Measurements from ENCODE around the gene GHRHR. TPM values are rescaled to one million over a fixed set of nuclear protein-coding genes. Genes with fewer than 3 reads are reported as not detected.

The GHRHR gene
- total and polyA plus RNA-seq, 10 of the 15 experiments (the other 5 are each of a cell fraction or from before 2014, with no cell fraction given) = not detected

- ATAC-seq (no peak), DNase-seq (ENCODE audit: low read depth, low spot score) (no peak), FAIRE-seq (no peak)
Measured at GRCh38 chr7:30969604-30969970, 5.8 kb downstream of the GHRHR start.

More at GRCh38 chr7:30969604-30969970, 5.8 kb downstream of the GHRHR start:
- Histone ChIP-seq H3K27ac (ENCODE audit: control insufficient read depth, insufficient read depth) (no peak overlapping the region), H3K4me2 (ENCODE audit: control insufficient read depth, insufficient read depth) (no peak overlapping the region), H3K79me2 (ENCODE audit: control insufficient read depth, insufficient read depth, low read length) (no peaks in the 10 kb centered on the region), H3K36me3 (ENCODE audit: control insufficient read depth in 2 of 2, insufficient read depth in 2 of 2, low read length in 1 of 2) (no peaks in the 10 kb centered on the region), H2AFZ (ENCODE audit: control insufficient read depth, low read depth, low read length) (no peak overlapping the region), H3K9me3 (replicated peaks; ENCODE audit: control insufficient read depth, insufficient read depth, low read length) (no peaks in the 10 kb centered on the region), H3K4me1 (ENCODE audit: control insufficient read depth, insufficient read depth, low read length) (peaks cover 7% of the 10 kb centered on the region), H3K9ac (ENCODE audit: control insufficient read depth, insufficient read depth, low read length) (no peak overlapping the region), H3K27me3 (replicated peaks in 1 of 2; ENCODE audit: control insufficient read depth in 2 of 2, insufficient read depth in 2 of 2, low read length in 1 of 2) (no peaks in the 10 kb centered on the region), H3K4me3 (no peak overlapping the region), H4K20me1 (ENCODE audit: control insufficient read depth, insufficient read depth) (no peaks in the 10 kb centered on the region)
- ChIA-PET RAD21 (ENCODE audit: unreplicated experiment) (no interaction called here), POLR2A (no interaction called here), SMC1A (ENCODE audit: uncharacterized antibody, unreplicated experiment) (interaction anchor here (1.0 to 1.6 kb wide), 2 partner anchors 12 to 30 kb away, joined by 3 to 8 read pairs; no protein-coding TSS in a partner anchor), CTCF (interaction anchor here (1.2 to 11.3 kb wide), 2 partner anchors 12 to 33 kb away, joined by 3 to 159 read pairs; no protein-coding TSS in a partner anchor)
- no TSS peak for BruUV-seq (replicated peaks)
- WGBS (ENCODE audit: insufficient coverage, insufficient replicate concordance, low lambda C conversion rate, missing lambda C conversion rate) = 40% methylated on average over 1 of the region's 1 CpG
- in situ Hi-C loops (cut with MboI) = no loop called here
- TF ChIP-seq ESRRA (IDR thresholded peaks at IDR 0.05; ENCODE audit: low read length) = no peak
- TF ChIP-seq, protein P1, sequence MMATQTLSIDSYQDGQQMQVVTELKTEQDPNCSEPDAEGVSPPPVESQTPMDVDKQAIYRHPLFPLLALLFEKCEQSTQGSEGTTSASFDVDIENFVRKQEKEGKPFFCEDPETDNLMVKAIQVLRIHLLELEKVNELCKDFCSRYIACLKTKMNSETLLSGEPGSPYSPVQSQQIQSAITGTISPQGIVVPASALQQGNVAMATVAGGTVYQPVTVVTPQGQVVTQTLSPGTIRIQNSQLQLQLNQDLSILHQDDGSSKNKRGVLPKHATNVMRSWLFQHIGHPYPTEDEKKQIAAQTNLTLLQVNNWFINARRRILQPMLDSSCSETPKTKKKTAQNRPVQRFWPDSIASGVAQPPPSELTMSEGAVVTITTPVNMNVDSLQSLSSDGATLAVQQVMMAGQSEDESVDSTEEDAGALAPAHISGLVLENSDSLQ (IDR thresholded peaks at IDR 0.05) = no peak
- no peak for TF ChIP-seq MEF2A (IDR thresholded peaks at IDR 0.05; ENCODE audit: insufficient read depth, low read depth, low read length)
- TF ChIP-seq STAT1 (conservative IDR thresholded peaks at IDR 0.05) = no peak
- no peak for TF ChIP-seq TCF7 (IDR thresholded peaks at IDR 0.05; ENCODE audit: borderline replicate concordance)
- TF ChIP-seq GATAD2B (conservative IDR thresholded peaks at IDR 0.05; ENCODE audit: low read depth) = no peak
- no peak for TF ChIP-seq MYC (IDR thresholded peaks at IDR 0.05; ENCODE audit: insufficient read depth, insufficient read length, insufficient replicate concordance, low read length, severe bottlenecking)
- TF ChIP-seq HCFC1 (IDR thresholded peaks at IDR 0.05; ENCODE audit: low read length) = no peak
- no peak for TF ChIP-seq ZZZ3 (IDR thresholded peaks at IDR 0.05; ENCODE audit: control insufficient read depth, insufficient read length, low read depth)
- TF ChIP-seq TARDBP (IDR thresholded peaks at IDR 0.05; ENCODE audit: borderline replicate concordance) = no peak
- TF ChIP-seq, protein P2, sequence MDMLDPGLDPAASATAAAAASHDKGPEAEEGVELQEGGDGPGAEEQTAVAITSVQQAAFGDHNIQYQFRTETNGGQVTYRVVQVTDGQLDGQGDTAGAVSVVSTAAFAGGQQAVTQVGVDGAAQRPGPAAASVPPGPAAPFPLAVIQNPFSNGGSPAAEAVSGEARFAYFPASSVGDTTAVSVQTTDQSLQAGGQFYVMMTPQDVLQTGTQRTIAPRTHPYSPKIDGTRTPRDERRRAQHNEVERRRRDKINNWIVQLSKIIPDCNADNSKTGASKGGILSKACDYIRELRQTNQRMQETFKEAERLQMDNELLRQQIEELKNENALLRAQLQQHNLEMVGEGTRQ (IDR thresholded peaks at IDR 0.05; ENCODE audit: borderline replicate concordance, low read depth, low read length) = no peak
- no peak for TF ChIP-seq TCF3 (IDR thresholded peaks at IDR 0.05; ENCODE audit: borderline replicate concordance, insufficient read depth, low read depth, low read length)
- no peak for TF ChIP-seq BCL11A (IDR thresholded peaks at IDR 0.05; ENCODE audit: low read depth, low read length)
- no peak for TF ChIP-seq NFYA (IDR thresholded peaks at IDR 0.05; ENCODE audit: borderline replicate concordance, low read depth, low read length)
- intact Hi-C loops (cut with micrococcal nuclease; ENCODE audit: unreplicated experiment) = no loop called here

All from GM12878 (cell line).